Measurements from ENCODE around the gene YEATS4. TPM values are rescaled to one million over a fixed set of nuclear protein-coding genes. Genes with fewer than 3 reads are reported as not detected.

The YEATS4 gene
- total RNA-seq, 2 experiments from 2014 or later: 26.2 TPM

DNA sequence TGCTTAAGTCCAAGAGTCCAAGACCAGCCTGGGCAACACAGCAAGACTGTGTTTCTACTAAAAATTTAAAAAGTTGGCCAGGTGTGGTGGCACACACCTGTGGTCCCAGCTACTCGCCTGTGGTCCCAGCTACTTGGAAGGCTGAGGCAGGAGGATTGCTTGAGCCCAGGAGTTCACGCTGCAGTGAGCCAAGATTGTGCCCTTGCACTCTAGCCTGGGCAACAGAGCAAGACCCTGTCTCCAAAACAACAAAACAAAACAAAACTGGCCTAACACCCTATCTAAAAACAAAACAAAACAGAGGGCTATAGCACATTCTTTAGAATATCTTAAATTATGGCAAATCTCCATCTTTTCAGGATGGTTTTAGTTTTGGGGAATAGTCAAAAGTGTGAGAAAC, 14.5 kb upstream of the YEATS4 start:
- TF ChIP-seq, protein P1, sequence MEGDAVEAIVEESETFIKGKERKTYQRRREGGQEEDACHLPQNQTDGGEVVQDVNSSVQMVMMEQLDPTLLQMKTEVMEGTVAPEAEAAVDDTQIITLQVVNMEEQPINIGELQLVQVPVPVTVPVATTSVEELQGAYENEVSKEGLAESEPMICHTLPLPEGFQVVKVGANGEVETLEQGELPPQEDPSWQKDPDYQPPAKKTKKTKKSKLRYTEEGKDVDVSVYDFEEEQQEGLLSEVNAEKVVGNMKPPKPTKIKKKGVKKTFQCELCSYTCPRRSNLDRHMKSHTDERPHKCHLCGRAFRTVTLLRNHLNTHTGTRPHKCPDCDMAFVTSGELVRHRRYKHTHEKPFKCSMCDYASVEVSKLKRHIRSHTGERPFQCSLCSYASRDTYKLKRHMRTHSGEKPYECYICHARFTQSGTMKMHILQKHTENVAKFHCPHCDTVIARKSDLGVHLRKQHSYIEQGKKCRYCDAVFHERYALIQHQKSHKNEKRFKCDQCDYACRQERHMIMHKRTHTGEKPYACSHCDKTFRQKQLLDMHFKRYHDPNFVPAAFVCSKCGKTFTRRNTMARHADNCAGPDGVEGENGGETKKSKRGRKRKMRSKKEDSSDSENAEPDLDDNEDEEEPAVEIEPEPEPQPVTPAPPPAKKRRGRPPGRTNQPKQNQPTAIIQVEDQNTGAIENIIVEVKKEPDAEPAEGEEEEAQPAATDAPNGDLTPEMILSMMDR (IDR thresholded peaks at IDR 0.05): no peak
- H3K4me1 Mint-ChIP-seq (ENCODE audit: low read depth): no peaks in the 10 kb centered on the region
- H3K4me3 Mint-ChIP-seq: no peak overlapping the region
- H3K27me3 Mint-ChIP-seq: peaks cover 4% of the 10 kb centered on the region
- intact Hi-C loops (cut with DNase I, micrococcal nuclease): no loop called here
- no peaks in the 10 kb centered on the region for H3K9me3 Mint-ChIP-seq
- DNase-seq: no peak
- H3K27ac Mint-ChIP-seq: no peak overlapping the region
- ATAC-seq (ENCODE audit: poor library complexity): no peak
- ChIA-PET POLR2A (no interaction called here), CTCF (no interaction called here)
- no peaks in the 10 kb centered on the region for H3K4me1 ChIP-seq (ENCODE audit: insufficient read depth, low read length)
- no peaks in the 10 kb centered on the region for H3K9me3 ChIP-seq (ENCODE audit: control insufficient read depth in 1 of 2, insufficient read depth in 1 of 2, low read length in 2 of 2)
- H3K4me3 ChIP-seq (ENCODE audit: low read length): no peak overlapping the region
- no peaks in the 10 kb centered on the region for H3K36me3 Mint-ChIP-seq (ENCODE audit: low read depth)
- H3K36me3 ChIP-seq (ENCODE audit: insufficient read depth, low read length): no peaks in the 10 kb centered on the region
- H3K27me3 ChIP-seq (ENCODE audit: control insufficient read depth in 1 of 2, insufficient read depth in 2 of 2, low read length in 2 of 2): no peaks in the 10 kb centered on the region
- no peak overlapping the region for H3K27ac ChIP-seq (ENCODE audit: low read depth in 1 of 2, low read length in 2 of 2)

DNA sequence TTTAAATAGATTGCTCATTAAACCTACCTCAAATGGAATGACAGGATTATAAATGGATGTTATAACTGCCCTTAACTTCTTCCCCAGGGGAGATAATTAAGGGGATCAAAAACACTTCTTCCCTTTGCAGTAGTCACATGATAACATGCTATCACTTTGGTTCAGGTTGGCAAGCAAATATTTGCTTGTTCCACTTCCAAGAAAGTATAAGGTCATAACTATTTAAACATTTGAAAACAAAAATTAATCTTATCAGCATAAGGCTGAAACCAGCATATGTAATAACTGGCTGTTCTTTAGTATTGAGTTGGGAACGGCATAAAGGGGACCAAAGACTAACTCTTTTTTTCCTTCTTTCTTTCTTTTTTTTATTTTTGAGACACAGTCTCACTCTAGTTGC, 13.8 kb upstream of the YEATS4 start:
- Histone ChIP-seq H3K27ac (ENCODE audit: low read depth in 1 of 2, low read length in 2 of 2) (no peak overlapping the region), H3K4me3 (ENCODE audit: low read length) (no peak overlapping the region), H3K27me3 (ENCODE audit: control insufficient read depth in 1 of 2, insufficient read depth in 2 of 2, low read length in 2 of 2) (no peaks in the 10 kb centered on the region), H3K36me3 (ENCODE audit: insufficient read depth, low read length) (no peaks in the 10 kb centered on the region), H3K4me1 (ENCODE audit: insufficient read depth, low read length) (no peaks in the 10 kb centered on the region), H3K9me3 (ENCODE audit: control insufficient read depth in 1 of 2, insufficient read depth in 1 of 2, low read length in 2 of 2) (no peaks in the 10 kb centered on the region)
- TF ChIP-seq, protein P1 (IDR thresholded peaks at IDR 0.05): no peak
- ChIA-PET POLR2A (no interaction called here), CTCF (no interaction called here)
- ATAC-seq (ENCODE audit: poor library complexity): no peak
- Mint-ChIP-seq H3K9me3 (no peaks in the 10 kb centered on the region), H3K36me3 (ENCODE audit: low read depth) (no peaks in the 10 kb centered on the region), H3K4me3 (no peak overlapping the region), H3K27me3 (no peaks in the 10 kb centered on the region), H3K27ac (no peak overlapping the region), H3K4me1 (ENCODE audit: low read depth) (no peaks in the 10 kb centered on the region)
- no peak for DNase-seq
- intact Hi-C loops (cut with DNase I, micrococcal nuclease): no loop called here

DNA sequence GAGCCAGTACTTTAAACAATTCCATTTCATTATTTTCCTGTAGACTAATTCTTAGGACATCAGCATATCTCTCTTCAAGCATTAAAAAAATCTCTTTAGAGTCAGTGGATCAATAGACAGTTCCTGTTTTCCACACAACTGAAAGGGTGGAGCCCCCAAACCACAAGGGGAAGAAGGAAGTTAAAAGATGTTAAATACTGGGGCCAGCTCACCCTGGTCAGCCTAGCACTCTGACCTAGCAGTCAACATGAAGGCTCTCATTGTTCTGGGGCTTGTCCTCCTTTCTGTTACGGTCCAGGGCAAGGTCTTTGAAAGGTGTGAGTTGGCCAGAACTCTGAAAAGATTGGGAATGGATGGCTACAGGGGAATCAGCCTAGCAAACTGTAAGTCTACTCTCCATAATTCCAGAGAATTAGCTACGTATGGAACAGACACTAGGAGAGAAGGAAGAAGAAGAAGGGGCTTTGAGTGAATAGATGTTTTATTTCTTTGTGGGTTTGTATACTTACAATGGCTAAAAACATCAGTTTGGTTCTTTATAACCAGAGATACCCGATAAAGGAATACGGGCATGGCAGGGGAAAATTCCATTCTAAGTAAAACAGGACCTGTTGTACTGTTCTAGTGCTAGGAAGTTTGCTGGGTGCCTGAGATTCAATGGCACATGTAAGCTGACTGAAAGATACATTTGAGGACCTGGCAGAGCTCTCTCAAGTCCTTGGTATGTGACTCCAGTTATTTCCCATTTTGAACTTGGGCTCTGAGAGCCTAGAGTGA, 11.2 kb upstream of the YEATS4 start, which contains the start of gene LYZ:
Gene LYZ, plus strand, starts transcription at position 220 of the 777 bp plus-strand sequence. Its CDS starts 28 bp downstream, at position 248.
- H3K36me3 ChIP-seq (ENCODE audit: insufficient read depth, low read length): no peaks in the 10 kb centered on the region
- H3K27me3 ChIP-seq (ENCODE audit: control insufficient read depth in 1 of 2, insufficient read depth in 2 of 2, low read length in 2 of 2): no peaks in the 10 kb centered on the region
- Mint-ChIP-seq H3K27ac (no peak within 1 kb of the TSS), H3K36me3 (ENCODE audit: low read depth) (no peaks in the 10 kb centered on the region), H3K9me3 (no peaks in the 10 kb centered on the region), H3K27me3 (no peaks in the 10 kb centered on the region), H3K4me3 (no peak within 1 kb of the TSS), H3K4me1 (ENCODE audit: low read depth) (no peaks in the 10 kb centered on the region)
- ChIA-PET POLR2A (interaction anchor here (1.9 kb wide), 1 partner anchor 17 kb away, joined by 9 read pairs; no protein-coding TSS in a partner anchor), CTCF (interaction anchor here (0.7 to 1.1 kb wide), 2 partner anchors 15 to 45 kb away, joined by 3 read pairs; no protein-coding TSS in a partner anchor)
- DNase-seq (peak in 3 of 14 experiments; percentile 31 to 49 (median 42)), ATAC-seq (ENCODE audit: poor library complexity) (no peak)
- TF ChIP-seq, protein P1 (IDR thresholded peaks at IDR 0.05): no peak
- no peaks in the 10 kb centered on the region for H3K4me1 ChIP-seq (ENCODE audit: insufficient read depth, low read length)
- peak within 1 kb of the TSS; percentile 23 for H3K4me3 ChIP-seq (ENCODE audit: low read length)
- H3K9me3 ChIP-seq (ENCODE audit: control insufficient read depth in 1 of 2, insufficient read depth in 1 of 2, low read length in 2 of 2): no peaks in the 10 kb centered on the region
- H3K27ac ChIP-seq (ENCODE audit: low read depth in 1 of 2, low read length in 2 of 2): no peak within 1 kb of the TSS
- intact Hi-C loops (cut with DNase I, micrococcal nuclease): no loop called here

Data from CD4-positive, alpha-beta T cell (primary cell).